Measurements from ENCODE around the gene SAMD14.

DNA sequence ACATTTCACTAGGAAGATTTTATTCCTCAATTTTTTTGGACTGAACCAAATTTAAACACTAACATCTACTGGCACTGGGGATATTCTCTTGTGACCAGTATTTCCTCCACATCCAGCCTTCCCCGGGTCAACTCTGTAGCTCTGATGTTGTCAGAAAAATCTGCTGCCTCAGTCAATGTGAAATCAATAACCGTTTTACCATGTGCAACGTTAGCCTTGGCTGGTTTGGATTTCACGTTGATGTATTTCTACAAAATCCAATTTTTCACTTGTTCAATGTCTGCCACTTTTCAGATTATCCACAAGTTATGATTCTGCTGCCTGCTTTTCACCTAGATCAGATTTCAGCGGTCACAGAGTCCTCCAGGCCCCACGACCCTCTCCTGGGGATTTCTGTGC is 43.0 kb upstream of the SAMD14 start:
- TF ChIP-seq, protein P1, sequence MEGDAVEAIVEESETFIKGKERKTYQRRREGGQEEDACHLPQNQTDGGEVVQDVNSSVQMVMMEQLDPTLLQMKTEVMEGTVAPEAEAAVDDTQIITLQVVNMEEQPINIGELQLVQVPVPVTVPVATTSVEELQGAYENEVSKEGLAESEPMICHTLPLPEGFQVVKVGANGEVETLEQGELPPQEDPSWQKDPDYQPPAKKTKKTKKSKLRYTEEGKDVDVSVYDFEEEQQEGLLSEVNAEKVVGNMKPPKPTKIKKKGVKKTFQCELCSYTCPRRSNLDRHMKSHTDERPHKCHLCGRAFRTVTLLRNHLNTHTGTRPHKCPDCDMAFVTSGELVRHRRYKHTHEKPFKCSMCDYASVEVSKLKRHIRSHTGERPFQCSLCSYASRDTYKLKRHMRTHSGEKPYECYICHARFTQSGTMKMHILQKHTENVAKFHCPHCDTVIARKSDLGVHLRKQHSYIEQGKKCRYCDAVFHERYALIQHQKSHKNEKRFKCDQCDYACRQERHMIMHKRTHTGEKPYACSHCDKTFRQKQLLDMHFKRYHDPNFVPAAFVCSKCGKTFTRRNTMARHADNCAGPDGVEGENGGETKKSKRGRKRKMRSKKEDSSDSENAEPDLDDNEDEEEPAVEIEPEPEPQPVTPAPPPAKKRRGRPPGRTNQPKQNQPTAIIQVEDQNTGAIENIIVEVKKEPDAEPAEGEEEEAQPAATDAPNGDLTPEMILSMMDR (IDR thresholded peaks at IDR 0.05; ENCODE audit: borderline replicate concordance, extremely low read depth, low read length, poor library complexity, severe bottlenecking), result no peak
- no peak for TF ChIP-seq EZH2 (IDR thresholded peaks at IDR 0.05; ENCODE audit: borderline replicate concordance, low read depth, low read length, severe bottlenecking)

Measured in DND-41 (cell line).